H1 (cell line): Measurements from ENCODE around the gene PKIB. TPM values are rescaled to one million over a fixed set of nuclear protein-coding genes. Genes with fewer than 3 reads are reported as not detected.

Experiments
- CBX8 ChIP-seq: fragments of 300-800, 300-1000 bp; sonication (generic); IDR thresholded peaks from 2 replicates; pipeline ENCODE4 v1.7.1; 2016; ENCODE audit warnings: low read depth, low read length, borderline replicate concordance
- SIX5 ChIP-seq: IDR thresholded peaks from 2 replicates; pipeline ENCODE4 v1.6.1; 2011; ENCODE audit warnings: mild to moderate bottlenecking, low read depth, low read length
- polyA plus RNA-seq, 7 experiments: library from polyadenylated mRNA; depleted of rRNA in 3 of 7; stranded (reverse) in 5 of 7; unstranded in 2 of 7; fragments of >200 nt in 5 of 7; fragments of 200-250 nt in 2 of 7; gene quantifications; 1 replicate in 5 of 7; 2 replicates in 1 of 7; 4 replicates in 1 of 7; pipeline versions ENCODE4 v1.2.1 to v1.2.3, GENCODE V29; 2011 to 2013; ENCODE audit warnings: missing spikeins in 2 of 7, mixed read lengths in 2 of 7
- total RNA-seq: library from RNA; stranded (reverse); fragmentation: NEBNext Ultra II Directional; extraction: Animal tissue kit (Norgen Biotek cat#: 25700); gene quantifications from 2 replicates; pipeline ENCODE4 v1.2.1, GENCODE V29; 2021

PKIB gene
- total and polyA plus RNA-seq, 2 of the 8 experiments (the other 6 are each of a cell fraction or from before 2014, with no cell fraction given), result 13.5 to 73.3 TPM

DNA sequence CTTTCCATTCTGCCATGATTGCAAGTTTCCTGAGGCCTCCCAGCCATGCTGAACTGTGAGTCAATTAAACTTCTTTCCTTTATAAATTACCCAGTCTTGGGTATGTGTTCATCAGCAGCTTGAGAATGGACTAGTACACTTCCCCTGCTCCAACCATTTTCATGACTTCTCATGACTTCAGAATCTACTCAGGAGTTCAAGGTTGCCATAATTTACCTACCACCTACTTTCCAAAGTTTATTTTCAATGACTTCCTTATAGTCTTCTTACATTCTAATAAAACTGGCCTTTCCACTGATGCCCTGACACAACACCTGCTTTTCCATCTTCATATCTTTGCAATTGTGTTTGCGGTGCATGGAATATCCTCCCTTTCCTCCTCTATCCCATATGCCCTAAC is 31.2 kb upstream of the PKIB start (continued):
- TF ChIP-seq SIX5 (no peak), CBX8 (no peak)
- TF ChIP-seq, all 59 proteins: peak for 0
